Duodenal mucosa (tissue), 2 donors: ENCODE measurements around the gene FRYL.

ENCODE experiments used
- H3K27ac ChIP-seq: one replicate; pipeline ENCODE4 v1.7.0; 2013; ENCODE audit warnings: low read depth, low read length
- H3K27me3 ChIP-seq, 2 donors: one replicate each; pipeline ENCODE4 v1.7.0; 2013; ENCODE audit warnings: low read length in 2 of 2, control low read depth in 1 of 2; ENCODE audit not compliant: insufficient read depth in 2 of 2, control insufficient read depth in 1 of 2
- H3K36me3 ChIP-seq, 2 donors: one replicate each; pipeline ENCODE4 v1.7.0; 2013; ENCODE audit warnings: low read length in 2 of 2, control low read depth in 1 of 2; ENCODE audit not compliant: insufficient read depth in 2 of 2, control insufficient read depth in 1 of 2
- H3K4me1 ChIP-seq, 2 donors: one replicate each; pipeline ENCODE4 v1.7.0; 2013; ENCODE audit warnings: low read length in 2 of 2, control low read depth in 1 of 2; ENCODE audit not compliant: insufficient read depth in 2 of 2, control insufficient read depth in 1 of 2
- H3K4me3 ChIP-seq, 2 donors: one replicate each; pipeline ENCODE4 v1.7.0; 2013; ENCODE audit warnings: low read length in 2 of 2, low read depth in 1 of 2
- H3K9ac ChIP-seq, 2 donors: one replicate each; pipeline ENCODE4 v1.7.0; 2013; ENCODE audit warnings: low read length in 2 of 2, low read depth in 1 of 2
- H3K9me3 ChIP-seq, 2 donors: one replicate each; pipeline ENCODE4 v1.7.0; 2013; ENCODE audit warnings: low read length in 2 of 2, control low read depth in 1 of 2; ENCODE audit not compliant: control insufficient read depth in 1 of 2

The FRYL gene

DNA sequence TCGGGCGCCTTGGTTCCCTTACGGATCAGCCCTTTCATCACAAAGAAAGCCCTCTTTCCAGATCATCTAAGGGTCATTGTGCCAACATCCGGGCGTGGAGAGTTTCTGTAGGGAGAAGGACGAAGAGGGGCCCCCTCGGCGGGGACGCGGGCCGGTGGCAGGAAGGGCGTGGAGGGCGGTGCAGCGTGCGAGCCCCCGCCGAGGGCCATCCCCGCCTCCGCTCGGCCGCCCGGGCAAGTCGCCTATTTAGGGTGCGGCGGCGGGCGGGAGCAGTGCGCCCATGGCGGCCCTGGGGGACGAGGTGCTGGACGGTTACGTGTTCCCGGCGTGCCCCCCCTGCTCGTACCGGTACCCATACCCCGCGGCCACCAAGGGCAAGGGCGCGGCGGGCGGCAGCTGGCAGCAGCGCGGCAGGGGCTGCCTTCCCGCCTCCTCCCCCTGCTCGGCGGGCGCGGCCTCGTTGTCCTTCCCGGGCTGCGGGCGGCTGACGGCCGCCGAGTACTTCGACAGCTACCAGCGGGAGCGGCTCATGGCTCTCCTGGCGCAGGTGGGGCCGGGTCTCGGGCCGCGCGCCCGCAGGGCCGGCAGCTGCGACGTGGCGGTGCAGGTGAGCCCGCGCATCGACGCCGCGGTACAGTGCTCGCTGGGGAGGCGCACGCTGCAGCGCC, 289.9 kb downstream of the FRYL start, which contains the start of gene ZAR1:
Gene ZAR1 (plus strand): TSS at position 241 of the 668 bp plus-strand sequence. CDS start 40 bp downstream, at position 281.
- Histone ChIP-seq H3K27me3 (peaks cover 45 to 77% of the 10 kb centered on the region in 2 donors), H3K4me1 (no peaks in the 10 kb centered on the region), H3K27ac (no peak within 1 kb of the TSS), H3K36me3 (no peaks in the 10 kb centered on the region), H3K9me3 (no peaks in the 10 kb centered on the region), H3K9ac (no peak within 1 kb of the TSS), H3K4me3 (peak within 1 kb of the TSS; percentile 35 to 46)

DNA sequence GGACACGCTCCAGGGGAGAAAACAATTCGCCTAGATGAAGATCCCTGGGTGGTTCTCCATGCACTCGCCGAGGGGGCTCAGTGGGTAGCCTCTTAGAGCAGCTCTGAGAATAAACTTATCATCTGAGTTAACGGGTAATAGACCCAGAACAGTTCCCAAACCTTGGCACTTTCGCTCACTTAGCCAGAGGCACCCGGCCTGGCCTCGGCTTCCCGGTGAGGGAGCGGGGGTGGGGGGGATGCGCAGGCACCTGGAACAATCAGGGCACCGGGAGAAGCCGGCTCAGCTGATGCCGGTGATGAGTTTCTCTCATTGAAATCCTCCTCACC, 290.4 kb downstream of the FRYL start:
- Histone ChIP-seq H3K9ac (no peak overlapping the region), H3K9me3 (no peaks in the 10 kb centered on the region), H3K4me3 (peak overlapping the region in 1 of 2 donors; percentile 35), H3K27me3 (peaks cover 50 to 82% of the 10 kb centered on the region in 2 donors), H3K36me3 (no peaks in the 10 kb centered on the region), H3K27ac (no peak overlapping the region), H3K4me1 (no peaks in the 10 kb centered on the region)

- peaks cover 61 to 81% of the 10 kb centered on the region in 2 donors for H3K27me3 ChIP-seq
- H3K4me3 ChIP-seq, result no peak overlapping the region
Measured at GRCh38 chr4:48484494-48485168, 295.4 kb downstream of the FRYL start.

DNA sequence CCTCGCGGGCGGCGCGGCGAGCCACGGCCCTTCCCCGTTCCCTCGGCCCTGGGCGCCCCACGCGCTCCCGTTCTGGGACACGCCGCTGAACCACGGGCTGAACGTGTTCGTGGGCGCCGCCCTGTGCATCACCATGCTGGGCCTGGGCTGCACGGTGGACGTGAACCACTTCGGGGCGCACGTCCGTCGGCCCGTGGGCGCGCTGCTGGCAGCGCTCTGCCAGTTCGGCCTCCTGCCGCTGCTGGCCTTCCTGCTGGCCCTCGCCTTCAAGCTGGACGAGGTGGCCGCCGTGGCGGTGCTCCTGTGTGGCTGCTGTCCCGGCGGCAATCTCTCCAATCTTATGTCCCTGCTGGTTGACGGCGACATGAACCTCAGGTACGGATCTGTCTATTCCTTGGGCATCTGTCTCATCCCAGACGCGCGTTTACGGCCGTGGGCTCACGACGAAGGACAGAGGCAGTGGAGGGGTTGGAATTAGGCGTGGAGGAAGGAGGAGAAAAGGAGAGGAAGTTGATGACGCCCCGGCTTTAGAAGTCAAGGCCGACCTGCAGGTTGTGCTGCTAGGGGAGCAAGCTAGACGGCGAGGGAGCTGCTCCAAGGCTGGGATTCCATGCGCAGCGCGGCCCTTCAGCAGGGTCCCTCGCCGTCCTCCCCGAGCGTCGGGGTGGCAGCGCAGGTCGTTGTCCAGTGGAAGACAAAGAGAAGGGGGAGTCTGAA, 296.1 kb downstream of the FRYL start:
- Histone ChIP-seq H3K27ac (no peak overlapping the region), H3K36me3 (no peaks in the 10 kb centered on the region), H3K9ac (no peak overlapping the region), H3K4me1 (peaks cover 0 to 4% of the 10 kb centered on the region in 2 donors), H3K4me3 (peak overlapping the region in 1 of 2 donors; percentile 23), H3K9me3 (no peaks in the 10 kb centered on the region), H3K27me3 (peaks cover 57 to 74% of the 10 kb centered on the region in 2 donors)

More at GRCh38 chr4:48484494-48485168, 295.4 kb downstream of the FRYL start:
- peaks cover 0 to 4% of the 10 kb centered on the region in 2 donors for H3K4me1 ChIP-seq
- H3K36me3 ChIP-seq, result no peaks in the 10 kb centered on the region
- no peak overlapping the region for H3K9ac ChIP-seq
- no peak overlapping the region for H3K27ac ChIP-seq
- H3K9me3 ChIP-seq, result no peaks in the 10 kb centered on the region

GRCh38 chr4:48483006-48483776, 296.9 kb downstream of the FRYL start, which contains the start of gene SLC10A4:
Gene SLC10A4 (plus strand): TSS chr4:48483343. CDS start chr4:48483562, 219 bp downstream.
- Histone ChIP-seq H3K9ac (no peak within 1 kb of the TSS), H3K4me1 (peaks cover 0 to 4% of the 10 kb centered on the region in 2 donors), H3K9me3 (no peaks in the 10 kb centered on the region), H3K4me3 (peak within 1 kb of the TSS in 1 of 2 donors; percentile 45), H3K27ac (no peak within 1 kb of the TSS), H3K27me3 (peaks cover 50 to 66% of the 10 kb centered on the region in 2 donors), H3K36me3 (no peaks in the 10 kb centered on the region)

DNA sequence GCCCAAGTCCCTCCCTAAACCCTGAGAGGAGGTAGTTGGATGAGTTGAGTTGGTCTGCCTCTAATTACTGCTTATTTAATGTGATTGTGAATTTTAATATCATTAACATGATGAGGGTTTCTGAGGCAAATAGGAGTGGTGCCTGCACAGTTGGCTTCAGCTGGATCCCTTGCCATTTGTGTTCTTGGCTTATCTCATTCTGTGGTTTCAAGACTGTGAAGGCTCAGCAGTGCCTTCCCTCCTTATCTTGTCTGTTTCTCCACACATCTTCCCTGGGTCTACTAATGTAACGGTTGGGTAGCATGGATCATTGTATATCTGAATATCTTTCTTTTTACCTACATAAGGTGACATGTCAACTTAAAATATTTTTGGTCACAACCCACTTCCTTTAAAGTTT, 298.5 kb downstream of the FRYL start:
- Histone ChIP-seq H3K4me1 (peaks cover 0 to 4% of the 10 kb centered on the region in 2 donors), H3K9ac (no peak overlapping the region), H3K9me3 (no peaks in the 10 kb centered on the region), H3K4me3 (no peak overlapping the region), H3K36me3 (no peaks in the 10 kb centered on the region), H3K27ac (no peak overlapping the region), H3K27me3 (peaks cover 45 to 53% of the 10 kb centered on the region in 2 donors)

- peaks cover 19 to 24% of the 10 kb centered on the region in 2 donors for H3K27me3 ChIP-seq
- H3K4me3 ChIP-seq, result no peak overlapping the region
- no peak overlapping the region for H3K27ac ChIP-seq
- no peak overlapping the region for H3K9ac ChIP-seq
- H3K4me1 ChIP-seq, result no peaks in the 10 kb centered on the region
- no peaks in the 10 kb centered on the region for H3K9me3 ChIP-seq
- no peaks in the 10 kb centered on the region for H3K36me3 ChIP-seq
Measured at GRCh38 chr4:48478273-48478672, 301.8 kb downstream of the FRYL start.

DNA sequence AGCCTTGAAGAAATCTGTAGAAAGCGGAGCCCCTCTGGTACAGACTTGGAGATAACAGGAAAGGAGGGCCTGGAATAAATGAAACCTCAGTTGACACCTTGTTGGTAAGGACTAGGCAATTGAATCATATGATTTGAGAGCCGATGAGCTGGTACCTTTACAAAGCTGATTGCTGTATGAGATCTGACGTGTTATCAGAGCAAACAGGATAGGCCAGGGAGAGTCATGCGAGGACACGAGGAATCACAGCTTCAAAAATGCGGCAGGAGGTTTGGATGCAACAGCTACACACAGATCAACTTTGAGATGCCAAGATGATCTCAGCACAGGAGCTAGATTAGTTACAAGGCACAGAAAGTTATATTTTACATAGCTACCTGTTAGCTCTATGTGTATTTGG, 304.3 kb downstream of the FRYL start:
- Histone ChIP-seq H3K27me3 (peaks cover 2 to 3% of the 10 kb centered on the region in 2 donors), H3K9ac (no peak overlapping the region), H3K36me3 (no peaks in the 10 kb centered on the region), H3K4me3 (no peak overlapping the region), H3K9me3 (no peaks in the 10 kb centered on the region), H3K27ac (no peak overlapping the region), H3K4me1 (no peaks in the 10 kb centered on the region)

DNA sequence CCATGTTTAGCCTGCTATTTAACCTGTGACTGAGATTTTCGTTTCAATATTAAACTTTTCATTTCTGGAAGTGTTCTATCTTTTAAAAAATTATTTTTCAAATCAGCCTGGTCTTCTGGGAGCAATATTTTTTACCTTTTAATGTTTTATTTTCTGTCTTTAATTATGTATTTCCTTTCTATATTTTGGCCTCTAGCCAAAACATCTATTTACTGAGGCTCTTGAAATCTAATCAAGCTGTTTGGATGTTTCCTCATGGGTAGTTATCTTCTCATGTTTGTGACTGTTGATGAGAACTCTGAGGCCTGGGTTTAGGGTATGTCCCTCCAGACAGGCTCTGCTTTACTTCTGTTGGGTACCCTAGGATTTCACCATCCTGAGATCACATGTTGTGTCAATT, 307.3 kb downstream of the FRYL start:
- Histone ChIP-seq H3K9ac (no peak overlapping the region), H3K27ac (no peak overlapping the region), H3K4me3 (no peak overlapping the region), H3K36me3 (no peaks in the 10 kb centered on the region), H3K9me3 (no peaks in the 10 kb centered on the region), H3K27me3 (no peaks in the 10 kb centered on the region), H3K4me1 (no peaks in the 10 kb centered on the region)
